H1 (cell line): ENCODE measurements around the gene ASCC3. TPM values are rescaled to one million over a fixed set of nuclear protein-coding genes. Genes with fewer than 3 reads are reported as not detected.

Source experiments
- ATF3 ChIP-seq: IDR thresholded peaks from 2 replicates; pipeline ENCODE4 v1.6.1; 2011; ENCODE audit warnings: low read depth, mild to moderate bottlenecking, low read length; ENCODE audit not compliant: insufficient read depth
- polyA plus RNA-seq, 7 experiments: library from polyadenylated mRNA; depleted of rRNA in 3 of 7; stranded (reverse) in 5 of 7; unstranded in 2 of 7; fragments of >200 nt in 5 of 7; fragments of 200-250 nt in 2 of 7; gene quantifications; 1 replicate in 5 of 7; 2 replicates in 1 of 7; 4 replicates in 1 of 7; pipeline versions ENCODE4 v1.2.1 to v1.2.3, GENCODE V29; 2011 to 2013; ENCODE audit warnings: missing spikeins in 2 of 7, mixed read lengths in 2 of 7
- total RNA-seq: library from RNA; stranded (reverse); fragmentation: NEBNext Ultra II Directional; extraction: Animal tissue kit (Norgen Biotek cat#: 25700); gene quantifications from 2 replicates; pipeline ENCODE4 v1.2.1, GENCODE V29; 2021

The ASCC3 gene
- total and polyA plus RNA-seq, 2 of the 8 experiments (the other 6 are each of a cell fraction or from before 2014, with no cell fraction given): 37.5 to 77.8 TPM

GRCh38 chr6:100553243-100553642 lies 327.9 kb downstream of the ASCC3 start (continued):
- TF ChIP-seq ATF3: no peak
